Calu3 (cell line): ENCODE measurements around the gene ITGB4. TPM values are rescaled to one million over a fixed set of nuclear protein-coding genes. Genes with fewer than 3 reads are reported as not detected.

Source experiments
- BruUV-seq: library from RNA; stranded (reverse); fragments of 400-500 nt; replicated peaks from 2 replicates; lab custom pipeline; 2021; lab: Mats Ljungman, UMichigan
- CTCF ChIA-PET: fragments of 300-600 bp; sonication (Branson Sonifier 250); formaldehyde crosslinking; loops from one replicate; lab custom pipeline; 2022; ENCODE audit warnings: antibody characterized with exemption; lab: Charles Lee
- DNase-seq: peaks from one replicate; pipeline ENCODE4 v3.0.0; 2022
- H3K27ac Mint-ChIP-seq: one replicate; pipeline ENCODE4 v1.8.0; 2022; ENCODE audit warnings: mixed read lengths; ENCODE audit not compliant: unreplicated experiment
- H3K27me3 Mint-ChIP-seq: one replicate; pipeline ENCODE4 v1.8.0; 2022; ENCODE audit warnings: mixed read lengths; ENCODE audit not compliant: unreplicated experiment
- H3K36me3 Mint-ChIP-seq: one replicate; pipeline ENCODE4 v1.8.0; 2022; ENCODE audit warnings: mild to moderate bottlenecking, moderate library complexity, mixed read lengths; ENCODE audit not compliant: insufficient read depth, unreplicated experiment
- H3K4me1 Mint-ChIP-seq: one replicate; pipeline ENCODE4 v1.8.0; 2022; ENCODE audit warnings: mild to moderate bottlenecking, low read depth, mixed read lengths; ENCODE audit not compliant: unreplicated experiment
- H3K4me3 Mint-ChIP-seq: one replicate; pipeline ENCODE4 v1.8.0; 2022; ENCODE audit warnings: mild to moderate bottlenecking, low read depth, moderate library complexity, mixed read lengths; ENCODE audit not compliant: unreplicated experiment
- H3K9me3 Mint-ChIP-seq: one replicate; pipeline ENCODE4 v1.8.0; 2022; ENCODE audit warnings: low read depth, mixed read lengths; ENCODE audit not compliant: unreplicated experiment
- intact Hi-C: fragments of 100-400 bp; cut with micrococcal nuclease; formaldehyde crosslinking; loops from one replicate; pipeline ENCODE4 v1.10.0; 2022; ENCODE audit not compliant: unreplicated experiment
- total RNA-seq: library from RNA; stranded (reverse); gene quantifications from 2 replicates; pipeline ENCODE4 v1.2.3, GENCODE V29; 2022
- TF ChIP-seq, protein P1 (sequence below): fragments of 200-600 bp; IDR thresholded peaks from one replicate; pipeline ENCODE4 v1.8.0; 2022; ENCODE audit warnings: antibody characterized with exemption; ENCODE audit not compliant: unreplicated experiment

The ITGB4 gene
- total RNA-seq, 1 experiment from 2014 or later = 253 TPM

- intact Hi-C loops = loop anchor here (5.0 kb wide), 1 partner anchor 43 kb away; the partner anchor contains the start of gene ITGB4
- Mint-ChIP-seq H3K36me3 (peaks cover 43% of the 10 kb centered on the region), H3K4me1 (peaks cover 39% of the 10 kb centered on the region), H3K9me3 (no peaks in the 10 kb centered on the region), H3K27ac (peak overlapping the region; percentile 63), H3K27me3 (no peaks in the 10 kb centered on the region), H3K4me3 (no peak overlapping the region)
- TF ChIP-seq, protein P1, sequence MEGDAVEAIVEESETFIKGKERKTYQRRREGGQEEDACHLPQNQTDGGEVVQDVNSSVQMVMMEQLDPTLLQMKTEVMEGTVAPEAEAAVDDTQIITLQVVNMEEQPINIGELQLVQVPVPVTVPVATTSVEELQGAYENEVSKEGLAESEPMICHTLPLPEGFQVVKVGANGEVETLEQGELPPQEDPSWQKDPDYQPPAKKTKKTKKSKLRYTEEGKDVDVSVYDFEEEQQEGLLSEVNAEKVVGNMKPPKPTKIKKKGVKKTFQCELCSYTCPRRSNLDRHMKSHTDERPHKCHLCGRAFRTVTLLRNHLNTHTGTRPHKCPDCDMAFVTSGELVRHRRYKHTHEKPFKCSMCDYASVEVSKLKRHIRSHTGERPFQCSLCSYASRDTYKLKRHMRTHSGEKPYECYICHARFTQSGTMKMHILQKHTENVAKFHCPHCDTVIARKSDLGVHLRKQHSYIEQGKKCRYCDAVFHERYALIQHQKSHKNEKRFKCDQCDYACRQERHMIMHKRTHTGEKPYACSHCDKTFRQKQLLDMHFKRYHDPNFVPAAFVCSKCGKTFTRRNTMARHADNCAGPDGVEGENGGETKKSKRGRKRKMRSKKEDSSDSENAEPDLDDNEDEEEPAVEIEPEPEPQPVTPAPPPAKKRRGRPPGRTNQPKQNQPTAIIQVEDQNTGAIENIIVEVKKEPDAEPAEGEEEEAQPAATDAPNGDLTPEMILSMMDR = no peak
- BruUV-seq = no TSS peak
- CTCF ChIA-PET = interaction anchor here (0.6 to 2.0 kb wide), 5 partner anchors 42 to 122 kb away, joined by 3 to 13 read pairs (median 3); partner anchors contain the start of gene ITGB4
- peak; percentile 60 for DNase-seq
Measured at GRCh38 chr17:75679706-75680211, 41.5 kb upstream of the ITGB4 start.

DNA sequence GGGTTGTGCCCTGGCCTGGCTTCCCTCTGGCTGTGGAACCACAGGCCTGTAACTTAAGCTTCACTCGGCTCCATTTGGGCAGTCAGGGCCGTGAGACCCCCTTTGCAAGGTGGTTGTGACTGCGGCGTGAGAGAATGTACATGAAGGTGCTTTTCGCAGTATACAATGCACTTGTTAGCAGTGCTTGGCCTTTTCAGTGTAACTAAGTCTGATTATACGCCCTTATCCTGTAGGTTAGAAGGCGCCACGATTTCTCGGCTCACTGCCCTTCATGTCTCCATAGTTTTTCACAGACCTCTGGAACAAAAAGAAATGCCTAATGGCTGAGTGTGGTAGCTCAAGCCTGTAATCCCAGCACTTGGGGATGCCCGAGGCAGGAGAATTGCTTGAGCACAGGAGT is 40.8 kb upstream of the ITGB4 start:
- Mint-ChIP-seq H3K36me3 (peaks cover 43% of the 10 kb centered on the region), H3K27me3 (no peaks in the 10 kb centered on the region)

DNA sequence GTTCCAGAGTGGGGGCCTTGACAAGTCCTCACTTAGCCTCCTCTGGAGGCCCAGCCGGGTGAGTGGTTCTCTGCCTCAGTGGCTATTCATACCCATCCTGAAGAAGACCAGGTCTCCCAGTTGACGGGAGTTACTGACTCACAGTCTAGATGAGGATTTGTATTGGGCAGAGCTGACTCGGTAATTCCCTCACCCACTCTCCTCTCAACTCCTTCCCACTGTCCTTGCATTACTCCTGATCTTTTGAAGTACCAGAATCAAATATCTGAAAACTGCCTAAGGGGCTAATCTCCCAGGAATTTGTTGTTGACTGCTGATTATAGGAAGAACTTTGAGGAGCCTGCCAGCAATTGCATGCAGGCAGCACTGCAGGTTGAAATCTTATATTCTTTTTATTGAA is 40.0 kb upstream of the ITGB4 start:
- Mint-ChIP-seq H3K27ac (peak overlapping the region; percentile 47), H3K4me1 (peaks cover 52% of the 10 kb centered on the region), H3K36me3 (peaks cover 45% of the 10 kb centered on the region), H3K4me3 (no peak overlapping the region), H3K9me3 (no peaks in the 10 kb centered on the region), H3K27me3 (no peaks in the 10 kb centered on the region)
- intact Hi-C loops = no loop called here
- BruUV-seq = no TSS peak
- CTCF ChIA-PET = interaction anchor here (0.8 to 1.0 kb wide), 2 partner anchors 26 to 67 kb away, joined by 3 read pairs; no protein-coding TSS in a partner anchor
- no peak for DNase-seq
- TF ChIP-seq, protein P1 = no peak

More for the DNA sequence above, 40.8 kb upstream of the ITGB4 start:
- CTCF ChIA-PET = interaction anchor here (1.2 to 2.0 kb wide), 3 partner anchors 41 to 70 kb away, joined by 3 to 13 read pairs (median 9); partner anchors contain the start of gene ITGB4
- TF ChIP-seq, protein P1 = no peak
- no peak for DNase-seq
- Mint-ChIP-seq H3K4me1 (peaks cover 46% of the 10 kb centered on the region), H3K9me3 (no peaks in the 10 kb centered on the region), H3K27ac (no peak overlapping the region), H3K4me3 (no peak overlapping the region)
- intact Hi-C loops = no loop called here
- BruUV-seq = no TSS peak

DNA sequence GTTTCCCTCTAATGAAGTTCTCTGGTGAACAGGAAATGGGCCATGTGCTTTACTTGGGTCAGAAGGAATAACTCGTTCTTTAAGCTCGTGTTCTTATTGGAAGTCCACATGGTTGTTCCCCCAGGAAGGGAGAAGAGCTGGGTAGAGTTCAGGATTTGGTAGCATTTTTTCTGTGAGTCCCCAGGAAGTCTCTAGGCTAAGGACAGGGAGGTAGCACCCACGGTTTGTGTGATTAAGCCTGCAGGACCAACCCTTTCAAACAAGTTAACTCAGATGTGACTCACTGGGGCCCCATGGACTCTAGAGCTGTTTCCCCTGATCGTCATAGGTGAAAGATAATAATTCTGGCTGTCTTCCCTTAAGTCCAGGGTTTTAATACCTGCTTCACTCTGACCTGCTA is 37.7 kb upstream of the ITGB4 start:
- H3K4me3 Mint-ChIP-seq = no peak overlapping the region
- no peaks in the 10 kb centered on the region for H3K9me3 Mint-ChIP-seq

More for the DNA sequence above, 37.7 kb upstream of the ITGB4 start:
- H3K27ac Mint-ChIP-seq = peak overlapping the region; percentile 88
- peaks cover 43% of the 10 kb centered on the region for H3K36me3 Mint-ChIP-seq
- no peaks in the 10 kb centered on the region for H3K27me3 Mint-ChIP-seq
- peaks cover 59% of the 10 kb centered on the region for H3K4me1 Mint-ChIP-seq
- TF ChIP-seq, protein P1 = no peak
- CTCF ChIA-PET = interaction anchor here (0.5 to 2.9 kb wide), 6 partner anchors 8 to 726 kb away, joined by 3 to 12 read pairs (median 8); partner anchors contain the start of gene ITGB4
- DNase-seq = peak; percentile 63
- no TSS peak for BruUV-seq
- intact Hi-C loops = no loop called here
